Right cardiac atrium (tissue), 5 donors: Measurements from ENCODE around the gene PSMG3. TPM values are rescaled to one million over a fixed set of nuclear protein-coding genes. Genes with fewer than 3 reads are reported as not detected.

Experiments
- ATAC-seq, 2 donors: fragments of 200-7000 bp; cut with Tn5 transposase; one replicate each; pipeline versions ENCODE4 v1.8.0 to v1.9.1; 2020; ENCODE audit warnings: moderate library complexity in 2 of 2, mild to moderate bottlenecking in 1 of 2
- DNase-seq, 3 donors: peaks; one replicate each; pipeline ENCODE4 v3.0.0-alpha.2; 2020
- H3K27ac ChIP-seq: one replicate; pipeline ENCODE4 v1.5.1; 2013; ENCODE audit warnings: mild to moderate bottlenecking, low read length, control low read depth, moderate library complexity
- H3K27me3 ChIP-seq: one replicate; pipeline ENCODE4 v1.6.1; 2013; ENCODE audit not compliant: control insufficient read depth, insufficient read depth
- H3K4me1 ChIP-seq: one replicate; pipeline ENCODE4 v1.6.1; 2013; ENCODE audit warnings: low read length; ENCODE audit not compliant: control insufficient read depth, insufficient read depth
- H3K4me3 ChIP-seq: one replicate; pipeline ENCODE4 v1.5.1; 2013; ENCODE audit warnings: low read length, control low read depth
- H3K9me3 ChIP-seq: one replicate; pipeline ENCODE4 v1.6.1; 2013; ENCODE audit warnings: low read length; ENCODE audit not compliant: control insufficient read depth
- WGBS: extraction: QIAGEN DNeasy Blood & Tissue Kit; methylation state at CpG from one replicate; pipeline ENCODE4 v1.1.7; 2013; 5-methylcytosine and 5-hydroxymethylcytosine counted together
- intact Hi-C, 4 donors: fragments of 100-400 bp; cut with DNase I; formaldehyde crosslinking; loops; one replicate each; pipeline versions ENCODE4 v1.11.0 to v1.14.0; 2022 to 2023
- polyA plus RNA-seq: library from polyadenylated mRNA; stranded (reverse); fragments of 200-250 nt; gene quantifications from one replicate; pipeline ENCODE4 v1.2.3, GENCODE V29; 2013
- total RNA-seq, 4 donors: library from RNA; stranded (reverse); fragmentation: NEBNext Ultra II Directional; extraction: Animal tissue kit (Norgen Biotek cat#: 25700); gene quantifications; one replicate each; pipeline ENCODE4 v1.2.1, GENCODE V29; 2021
- donor health status: healthy with polysubstance abuse.
- donor health status: DM: no; HTN: yes; CAD: no.
- donor health status: DM: no; HTN: no; CAD: no.
- donor health status: DM: no; HTN: yes; CAD: no; lungs with severe emphysema.
- donor health status: DM: yes; HTN: yes; CAD: no.

The PSMG3 gene
- total and polyA plus RNA-seq, 5 donors, result 11.6 to 27.6 (median 14.3) TPM

GRCh38 chr7:1596181-1597043 is 26.6 kb upstream of the PSMG3 start:
- H3K27me3 ChIP-seq, result no peaks in the 10 kb centered on the region
- intact Hi-C loops, result no loop called here
- no peaks in the 10 kb centered on the region for H3K4me1 ChIP-seq
- DNase-seq (peak in 2 of 3 donors; percentile 11 to 23), ATAC-seq (no peak)
- H3K27ac ChIP-seq, result no peak overlapping the region
- no peaks in the 10 kb centered on the region for H3K9me3 ChIP-seq
- no peak overlapping the region for H3K4me3 ChIP-seq
- WGBS, result 73% methylated on average over 39 of the region's 39 CpGs

GRCh38 chr7:1595636-1596035 is 25.8 kb upstream of the PSMG3 start:
- DNase-seq, result peak in 1 of 3 donors; percentile 44

DNA sequence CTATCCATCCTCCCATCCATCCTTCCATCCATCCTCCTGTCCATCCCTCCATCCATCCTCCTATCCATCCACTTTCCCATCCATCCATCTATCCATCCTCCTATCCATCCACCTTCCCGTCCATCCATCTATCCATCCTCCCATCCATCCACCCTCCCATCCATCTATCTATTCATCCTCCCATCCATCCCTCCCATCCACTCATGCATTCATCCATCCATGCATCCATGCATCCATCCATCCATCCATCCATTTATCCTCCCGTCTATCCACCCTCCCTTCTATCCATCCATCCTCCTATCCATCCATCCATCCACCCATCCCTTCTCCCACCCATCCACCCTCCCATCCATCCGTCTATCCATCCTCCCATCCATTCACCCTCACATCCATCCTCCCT is 25.2 kb upstream of the PSMG3 start:
- intact Hi-C loops, result no loop called here
- ATAC-seq (no peak), DNase-seq (no peak)
- Histone ChIP-seq H3K9me3 (no peaks in the 10 kb centered on the region), H3K27me3 (no peaks in the 10 kb centered on the region), H3K4me3 (no peak overlapping the region), H3K4me1 (no peaks in the 10 kb centered on the region), H3K27ac (no peak overlapping the region)
- 84% methylated on average over 3 of the region's 3 CpGs for WGBS

More at GRCh38 chr7:1595636-1596035, 25.8 kb upstream of the PSMG3 start:
- intact Hi-C loops, result no loop called here
- Histone ChIP-seq H3K27ac (no peak overlapping the region), H3K9me3 (no peaks in the 10 kb centered on the region), H3K27me3 (no peaks in the 10 kb centered on the region), H3K4me1 (no peaks in the 10 kb centered on the region), H3K4me3 (no peak overlapping the region)
- 70% methylated on average over 12 of the region's 12 CpGs for WGBS
- ATAC-seq, result no peak

DNA sequence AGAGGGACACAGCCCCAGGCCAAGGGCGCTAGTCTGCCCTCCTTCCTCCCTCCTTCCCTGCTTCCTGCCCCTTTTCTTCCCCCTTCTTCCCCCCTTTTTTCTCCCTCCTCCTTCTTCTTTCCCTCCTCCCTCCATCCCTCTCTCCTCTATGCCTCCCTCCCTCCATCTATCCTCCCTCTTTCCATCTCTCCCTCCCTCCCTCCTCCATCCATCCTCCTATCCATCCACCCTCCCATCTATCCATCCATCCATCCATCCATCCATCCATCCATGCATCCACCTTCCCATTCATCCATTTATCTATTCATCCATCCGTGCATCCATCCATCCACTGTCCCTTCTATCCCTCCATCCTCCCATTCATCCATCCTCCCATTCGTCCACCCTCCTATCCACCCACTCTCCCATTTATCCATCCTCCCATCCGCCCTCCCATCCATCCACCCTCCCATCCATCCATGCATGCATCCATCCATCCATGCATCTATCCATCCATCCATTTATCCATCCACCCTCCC is 24.1 kb upstream of the PSMG3 start:
- DNase-seq (no peak), ATAC-seq (no peak)
- no peaks in the 10 kb centered on the region for H3K27me3 ChIP-seq
- no peak overlapping the region for H3K27ac ChIP-seq
- no peaks in the 10 kb centered on the region for H3K9me3 ChIP-seq
- no peaks in the 10 kb centered on the region for H3K4me1 ChIP-seq
- intact Hi-C loops, result no loop called here
- 79% methylated on average over 4 of the region's 4 CpGs for WGBS
- no peak overlapping the region for H3K4me3 ChIP-seq

- Histone ChIP-seq H3K9me3 (no peaks in the 10 kb centered on the region), H3K27me3 (no peaks in the 10 kb centered on the region), H3K4me1 (no peaks in the 10 kb centered on the region), H3K4me3 (no peak overlapping the region), H3K27ac (no peak overlapping the region)
- WGBS, result 68% methylated on average over 19 of the region's 19 CpGs
- no peak for ATAC-seq
- intact Hi-C loops, result no loop called here
- peak in 2 of 3 donors; percentile 24 to 31 for DNase-seq
Observed at GRCh38 chr7:1593091-1593866, 23.4 kb upstream of the PSMG3 start.

DNA sequence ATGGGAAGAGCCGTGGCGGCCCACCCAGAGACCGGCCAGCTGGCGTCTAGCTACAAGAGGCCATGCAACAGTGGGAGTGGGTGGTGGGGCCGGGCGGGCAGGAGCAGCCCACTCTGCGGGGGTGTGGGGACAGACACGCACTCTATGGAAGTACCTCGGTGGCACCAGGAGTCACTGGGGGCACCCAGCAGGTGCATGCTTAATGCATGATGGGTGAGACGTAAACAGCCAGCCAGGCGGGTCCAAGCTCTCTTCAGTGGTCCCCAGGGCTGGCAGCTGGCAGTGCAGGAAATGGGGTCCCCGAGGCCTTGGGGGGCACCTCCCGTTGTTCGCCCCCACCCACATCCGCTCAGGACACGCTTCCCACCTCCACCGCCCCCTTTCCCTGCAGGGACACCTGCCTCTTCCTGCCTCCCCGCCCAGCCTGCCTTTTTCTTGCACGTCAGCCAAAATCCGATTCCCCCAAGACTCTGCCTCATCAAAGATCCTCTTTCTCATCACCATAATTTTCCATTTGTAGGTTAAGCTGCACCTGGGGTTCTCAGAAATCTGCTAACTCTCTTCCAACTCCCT is 22.6 kb upstream of the PSMG3 start:
- no peak overlapping the region for H3K27ac ChIP-seq
- no peaks in the 10 kb centered on the region for H3K27me3 ChIP-seq
- ATAC-seq (no peak), DNase-seq (peak in 2 of 3 donors; percentile 29 to 44)
- intact Hi-C loops, result no loop called here
- no peaks in the 10 kb centered on the region for H3K4me1 ChIP-seq
- H3K4me3 ChIP-seq, result no peak overlapping the region
- 46% methylated on average over 20 of the region's 20 CpGs for WGBS
- no peaks in the 10 kb centered on the region for H3K9me3 ChIP-seq

DNA sequence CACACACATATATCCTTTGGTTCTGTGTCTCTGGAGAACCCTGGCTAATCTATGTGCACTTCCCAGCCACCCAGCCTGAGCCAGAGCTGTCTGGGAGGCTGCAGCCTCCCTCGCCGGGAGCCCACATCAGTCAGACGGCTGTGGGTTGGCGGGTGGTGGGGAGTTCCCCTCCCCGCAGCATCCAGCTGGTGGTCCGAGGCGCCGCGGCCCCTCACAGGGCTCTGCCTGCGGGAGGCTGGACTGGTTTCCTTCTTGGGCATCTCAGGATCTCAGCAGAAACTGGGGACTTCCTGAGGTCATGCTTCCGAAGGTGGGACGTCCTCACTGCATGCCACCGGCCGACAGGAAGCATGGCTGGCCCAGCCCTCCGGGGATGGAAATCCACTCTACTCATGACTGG is 22.0 kb upstream of the PSMG3 start:
- Histone ChIP-seq H3K27me3 (no peaks in the 10 kb centered on the region), H3K4me3 (no peak overlapping the region), H3K9me3 (no peaks in the 10 kb centered on the region), H3K27ac (no peak overlapping the region), H3K4me1 (no peaks in the 10 kb centered on the region)
- ATAC-seq (no peak), DNase-seq (peak in 2 of 3 donors; percentile 28 to 30)
- intact Hi-C loops, result no loop called here
- WGBS, result 21% methylated on average over 15 of the region's 15 CpGs

DNA sequence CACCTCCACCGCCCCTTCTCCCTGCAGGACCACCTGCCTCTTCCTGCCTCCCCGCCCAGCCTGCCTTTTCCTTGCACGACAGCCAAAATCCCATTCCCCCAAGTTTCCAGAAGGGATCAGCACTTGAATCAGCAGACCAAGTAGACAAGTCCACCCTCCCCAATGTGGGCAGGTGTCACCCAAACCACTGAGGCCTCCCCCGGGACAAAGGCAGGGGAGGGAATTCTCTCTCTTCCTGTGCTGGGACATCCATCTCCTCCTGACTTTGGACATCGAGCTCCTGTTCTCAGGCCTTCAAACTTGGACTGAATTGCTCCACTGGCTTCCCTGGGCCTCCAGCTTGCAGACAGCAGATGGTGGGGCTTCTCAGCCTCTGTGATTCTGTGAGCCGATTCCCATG is 21.6 kb upstream of the PSMG3 start:
- H3K9me3 ChIP-seq, result no peaks in the 10 kb centered on the region
- ATAC-seq (no peak), DNase-seq (peak in 2 of 3 donors; percentile 3 to 10)
- H3K4me3 ChIP-seq, result no peak overlapping the region
- WGBS, result 57% methylated on average over 6 of the region's 6 CpGs
- H3K4me1 ChIP-seq, result no peaks in the 10 kb centered on the region
- no peak overlapping the region for H3K27ac ChIP-seq
- no peaks in the 10 kb centered on the region for H3K27me3 ChIP-seq
- intact Hi-C loops, result no loop called here

DNA sequence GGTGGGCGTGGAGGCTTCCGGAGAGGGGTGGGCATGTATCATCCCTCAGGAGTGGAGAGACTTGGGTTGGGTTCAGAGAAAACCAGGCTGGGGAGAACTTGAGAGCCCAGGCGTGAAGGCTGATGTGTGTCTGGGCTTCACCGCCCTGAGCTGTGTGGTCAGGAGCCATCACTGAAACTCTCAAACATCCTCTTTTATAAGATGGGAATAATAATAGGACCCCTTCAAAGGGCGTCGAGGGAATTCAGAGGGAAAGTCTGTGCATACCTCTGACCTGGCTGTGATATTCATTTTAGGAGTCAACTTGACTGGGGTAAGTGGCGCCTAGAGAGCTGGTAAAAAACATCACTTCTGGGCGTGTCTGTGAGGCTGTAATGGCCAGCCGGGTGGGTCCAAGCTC is 21.1 kb upstream of the PSMG3 start:
- Histone ChIP-seq H3K27me3 (no peaks in the 10 kb centered on the region), H3K27ac (no peak overlapping the region), H3K4me3 (no peak overlapping the region), H3K4me1 (no peaks in the 10 kb centered on the region), H3K9me3 (no peaks in the 10 kb centered on the region)
- intact Hi-C loops, result no loop called here
- WGBS, result 66% methylated on average over 9 of the region's 9 CpGs
- ATAC-seq (no peak), DNase-seq (no peak)

DNA sequence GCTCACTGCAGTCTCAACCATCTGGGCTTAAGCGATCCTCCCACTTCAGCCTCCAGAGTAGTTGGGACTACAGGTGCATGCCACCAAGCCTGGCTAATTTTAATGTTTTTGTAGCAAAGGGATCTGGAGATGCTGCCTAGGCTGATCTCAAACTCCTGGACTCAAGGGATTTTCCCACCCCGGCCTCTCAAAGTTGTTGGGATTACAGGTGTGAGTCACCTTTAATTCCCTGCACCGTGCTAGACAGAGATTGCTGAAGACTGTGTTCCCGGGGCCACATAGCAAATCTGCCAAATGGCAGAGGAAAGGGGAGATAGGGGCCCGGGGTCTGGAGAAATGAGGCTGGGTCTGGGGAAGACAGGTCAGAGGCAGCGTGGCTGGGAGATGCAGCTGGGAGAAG is 20.6 kb upstream of the PSMG3 start:
- no peak for ATAC-seq
- 73% methylated on average over 6 of the region's 6 CpGs for WGBS
- H3K4me1 ChIP-seq, result no peaks in the 10 kb centered on the region
- H3K27ac ChIP-seq, result no peak overlapping the region
- no peaks in the 10 kb centered on the region for H3K27me3 ChIP-seq
- no peaks in the 10 kb centered on the region for H3K9me3 ChIP-seq
- no peak overlapping the region for H3K4me3 ChIP-seq
- DNase-seq, result peak in 2 of 3 donors; percentile 13 to 23
- intact Hi-C loops, result no loop called here

DNA sequence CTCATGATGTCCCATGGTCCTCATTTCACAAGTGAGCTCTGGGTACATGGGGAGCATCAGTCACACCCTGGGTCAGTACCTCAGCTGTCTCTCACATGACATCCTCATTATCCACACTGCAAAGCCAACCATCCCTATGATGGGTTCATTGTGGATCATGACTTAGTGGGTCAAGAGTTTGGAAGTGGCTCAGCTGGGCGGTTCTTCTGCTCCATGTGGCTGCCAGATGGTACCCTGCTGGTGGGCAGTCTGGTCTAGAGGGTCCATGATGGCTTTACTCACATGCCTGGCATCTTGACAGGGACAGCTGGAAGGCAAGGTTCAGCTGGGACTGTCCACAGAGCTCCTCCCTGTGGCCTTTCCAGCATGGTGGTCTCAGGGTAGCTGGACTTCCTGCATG is 19.1 kb upstream of the PSMG3 start:
- ATAC-seq (no peak), DNase-seq (peak in 1 of 3 donors; percentile 15)
- no peaks in the 10 kb centered on the region for H3K27me3 ChIP-seq
- H3K27ac ChIP-seq, result no peak overlapping the region
- intact Hi-C loops, result loop anchor here in 1 of 4 donors (10.0 kb wide), 1 partner anchor 616 kb away; no protein-coding TSS in a partner anchor
- H3K9me3 ChIP-seq, result no peaks in the 10 kb centered on the region
- 95% methylated on average over 1 of the region's 1 CpG for WGBS
- no peaks in the 10 kb centered on the region for H3K4me1 ChIP-seq
- H3K4me3 ChIP-seq, result no peak overlapping the region
